Measurements from ENCODE around the gene BAIAP2. TPM values are rescaled to one million over a fixed set of nuclear protein-coding genes. Genes with fewer than 3 reads are reported as not detected.

BAIAP2 gene
- total and polyA plus RNA-seq, 10 of the 15 experiments (the other 5 are each of a cell fraction or from before 2014, with no cell fraction given) = 0.15 to 1.2 (median 0.46) TPM; not detected in 2

DNA sequence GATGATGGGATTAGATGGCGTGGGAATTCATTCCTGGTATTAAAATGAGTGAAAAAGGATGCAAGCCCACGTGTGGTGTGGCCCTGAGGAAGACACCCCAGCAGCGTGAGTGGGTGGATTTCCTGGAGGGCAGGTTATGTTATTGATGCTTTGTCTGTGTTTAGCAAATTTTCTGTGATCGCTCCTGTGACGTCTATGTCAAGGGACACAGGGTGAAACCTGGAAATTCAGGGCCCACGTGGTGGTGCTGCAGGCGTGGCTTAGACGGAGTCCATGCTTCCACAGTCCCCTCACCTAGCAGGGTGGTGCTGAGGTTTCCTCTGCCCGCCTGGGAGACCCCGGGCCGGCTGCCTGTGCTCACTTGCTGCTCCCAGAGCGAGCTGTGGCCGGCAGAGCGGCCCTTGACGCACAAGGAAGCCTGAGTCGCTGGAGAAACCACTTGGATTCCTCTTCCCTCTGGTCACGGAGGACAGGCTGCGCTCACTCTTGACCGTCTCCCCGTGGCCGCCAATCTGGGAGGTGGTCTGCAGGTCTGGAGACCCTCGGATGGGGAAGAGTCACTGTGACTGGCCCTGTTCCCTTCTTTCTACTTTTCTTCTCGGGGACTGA lies 23.4 kb downstream of the BAIAP2 start:
- H3K36me3 ChIP-seq (ENCODE audit: control insufficient read depth in 2 of 2, insufficient read depth in 2 of 2, low read length in 1 of 2) = no peaks in the 10 kb centered on the region
- BruUV-seq (replicated peaks) = no TSS peak
- in situ Hi-C loops (cut with MboI) = no loop called here

More for the DNA sequence above, 23.4 kb downstream of the BAIAP2 start:
- Histone ChIP-seq H3K27ac (ENCODE audit: control insufficient read depth, insufficient read depth) (no peak overlapping the region), H3K4me1 (ENCODE audit: control insufficient read depth, insufficient read depth, low read length) (no peaks in the 10 kb centered on the region), H3K9me3 (replicated peaks; ENCODE audit: control insufficient read depth, insufficient read depth, low read length) (no peaks in the 10 kb centered on the region), H3K27me3 (replicated peaks in 1 of 2; ENCODE audit: control insufficient read depth in 2 of 2, insufficient read depth in 2 of 2, low read length in 1 of 2) (peaks cover 0 to 3% of the 10 kb centered on the region in 2 experiments; a peak in 1 of 4 replicates), H2AFZ (ENCODE audit: control insufficient read depth, low read depth, low read length) (no peak overlapping the region), H3K9ac (ENCODE audit: control insufficient read depth, insufficient read depth, low read length) (no peak overlapping the region), H3K79me2 (ENCODE audit: control insufficient read depth, insufficient read depth, low read length) (no peaks in the 10 kb centered on the region), H4K20me1 (ENCODE audit: control insufficient read depth, insufficient read depth) (0 out of 2 replicates have a peak, but pooled peaks cover 3% of the 10 kb centered on the region), H3K4me3 (no peak overlapping the region), H3K4me2 (ENCODE audit: control insufficient read depth, insufficient read depth) (no peak overlapping the region)
- 29% methylated on average over 23 of the region's 23 CpGs for WGBS (ENCODE audit: insufficient coverage, insufficient replicate concordance, low lambda C conversion rate, missing lambda C conversion rate)
- ChIA-PET POLR2A (no interaction called here), CTCF (no interaction called here), RAD21 (ENCODE audit: unreplicated experiment) (no interaction called here), SMC1A (ENCODE audit: uncharacterized antibody, unreplicated experiment) (interaction anchor here (0.9 kb wide), 1 partner anchor 9 kb away, joined by 3 read pairs; no protein-coding TSS in a partner anchor)
- no peak for FAIRE-seq
- ATAC-seq = no peak
- DNase-seq (ENCODE audit: low read depth, low spot score) = no peak
- intact Hi-C loops (cut with micrococcal nuclease; ENCODE audit: unreplicated experiment) = no loop called here
- no peak for TF ChIP-seq NBN (IDR thresholded peaks at IDR 0.05)
- no peak for TF ChIP-seq CREM (IDR thresholded peaks at IDR 0.05; ENCODE audit: low read depth)
- no peak for TF ChIP-seq RBBP5 (conservative IDR thresholded peaks at IDR 0.05)
- TF ChIP-seq SMAD5 (IDR thresholded peaks at IDR 0.05; ENCODE audit: low read depth) = no peak
- TF ChIP-seq, protein P1, sequence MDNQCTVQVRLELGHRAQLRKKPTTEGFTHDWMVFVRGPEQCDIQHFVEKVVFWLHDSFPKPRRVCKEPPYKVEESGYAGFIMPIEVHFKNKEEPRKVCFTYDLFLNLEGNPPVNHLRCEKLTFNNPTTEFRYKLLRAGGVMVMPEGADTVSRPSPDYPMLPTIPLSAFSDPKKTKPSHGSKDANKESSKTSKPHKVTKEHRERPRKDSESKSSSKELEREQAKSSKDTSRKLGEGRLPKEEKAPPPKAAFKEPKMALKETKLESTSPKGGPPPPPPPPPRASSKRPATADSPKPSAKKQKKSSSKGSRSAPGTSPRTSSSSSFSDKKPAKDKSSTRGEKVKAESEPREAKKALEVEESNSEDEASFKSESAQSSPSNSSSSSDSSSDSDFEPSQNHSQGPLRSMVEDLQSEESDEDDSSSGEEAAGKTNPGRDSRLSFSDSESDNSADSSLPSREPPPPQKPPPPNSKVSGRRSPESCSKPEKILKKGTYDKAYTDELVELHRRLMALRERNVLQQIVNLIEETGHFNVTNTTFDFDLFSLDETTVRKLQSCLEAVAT (IDR thresholded peaks at IDR 0.05) = no peak
- no peak for TF ChIP-seq MEF2A (IDR thresholded peaks at IDR 0.05; ENCODE audit: insufficient read depth, low read depth, low read length)
- no peak for TF ChIP-seq HDGF (IDR thresholded peaks at IDR 0.05)
- TF ChIP-seq NR2F1 (conservative IDR thresholded peaks at IDR 0.05) = no peak
- no peak for TF ChIP-seq KDM1A (IDR thresholded peaks at IDR 0.05; ENCODE audit: borderline replicate concordance)
- TF ChIP-seq, protein P2, sequence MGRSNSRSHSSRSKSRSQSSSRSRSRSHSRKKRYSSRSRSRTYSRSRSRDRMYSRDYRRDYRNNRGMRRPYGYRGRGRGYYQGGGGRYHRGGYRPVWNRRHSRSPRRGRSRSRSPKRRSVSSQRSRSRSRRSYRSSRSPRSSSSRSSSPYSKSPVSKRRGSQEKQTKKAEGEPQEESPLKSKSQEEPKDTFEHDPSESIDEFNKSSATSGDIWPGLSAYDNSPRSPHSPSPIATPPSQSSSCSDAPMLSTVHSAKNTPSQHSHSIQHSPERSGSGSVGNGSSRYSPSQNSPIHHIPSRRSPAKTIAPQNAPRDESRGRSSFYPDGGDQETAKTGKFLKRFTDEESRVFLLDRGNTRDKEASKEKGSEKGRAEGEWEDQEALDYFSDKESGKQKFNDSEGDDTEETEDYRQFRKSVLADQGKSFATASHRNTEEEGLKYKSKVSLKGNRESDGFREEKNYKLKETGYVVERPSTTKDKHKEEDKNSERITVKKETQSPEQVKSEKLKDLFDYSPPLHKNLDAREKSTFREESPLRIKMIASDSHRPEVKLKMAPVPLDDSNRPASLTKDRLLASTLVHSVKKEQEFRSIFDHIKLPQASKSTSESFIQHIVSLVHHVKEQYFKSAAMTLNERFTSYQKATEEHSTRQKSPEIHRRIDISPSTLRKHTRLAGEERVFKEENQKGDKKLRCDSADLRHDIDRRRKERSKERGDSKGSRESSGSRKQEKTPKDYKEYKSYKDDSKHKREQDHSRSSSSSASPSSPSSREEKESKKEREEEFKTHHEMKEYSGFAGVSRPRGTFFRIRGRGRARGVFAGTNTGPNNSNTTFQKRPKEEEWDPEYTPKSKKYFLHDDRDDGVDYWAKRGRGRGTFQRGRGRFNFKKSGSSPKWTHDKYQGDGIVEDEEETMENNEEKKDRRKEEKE (IDR thresholded peaks at IDR 0.05) = no peak
- TF ChIP-seq, protein P3, sequence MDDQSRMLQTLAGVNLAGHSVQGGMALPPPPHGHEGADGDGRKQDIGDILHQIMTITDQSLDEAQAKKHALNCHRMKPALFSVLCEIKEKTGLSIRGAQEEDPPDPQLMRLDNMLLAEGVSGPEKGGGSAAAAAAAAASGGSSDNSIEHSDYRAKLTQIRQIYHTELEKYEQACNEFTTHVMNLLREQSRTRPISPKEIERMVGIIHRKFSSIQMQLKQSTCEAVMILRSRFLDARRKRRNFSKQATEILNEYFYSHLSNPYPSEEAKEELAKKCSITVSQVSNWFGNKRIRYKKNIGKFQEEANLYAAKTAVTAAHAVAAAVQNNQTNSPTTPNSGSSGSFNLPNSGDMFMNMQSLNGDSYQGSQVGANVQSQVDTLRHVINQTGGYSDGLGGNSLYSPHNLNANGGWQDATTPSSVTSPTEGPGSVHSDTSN (IDR thresholded peaks at IDR 0.05; ENCODE audit: insufficient replicate concordance, low read depth, low read length) = no peak
- TF ChIP-seq NR2C1 (IDR thresholded peaks at IDR 0.05) = no peak
- TF ChIP-seq NR2C2 (IDR thresholded peaks at IDR 0.05; ENCODE audit: borderline replicate concordance, control insufficient read depth, insufficient read length, low read depth) = no peak
- TF ChIP-seq YY1 (IDR thresholded peaks at IDR 0.05; ENCODE audit: low read depth, low read length) = no peak
- TF ChIP-seq SIN3A (IDR thresholded peaks at IDR 0.05; ENCODE audit: low read depth, low read length) = no peak
- no peak for TF ChIP-seq RCOR1 (conservative IDR thresholded peaks at IDR 0.05; ENCODE audit: low read depth, low read length)
- TF ChIP-seq, protein P4, sequence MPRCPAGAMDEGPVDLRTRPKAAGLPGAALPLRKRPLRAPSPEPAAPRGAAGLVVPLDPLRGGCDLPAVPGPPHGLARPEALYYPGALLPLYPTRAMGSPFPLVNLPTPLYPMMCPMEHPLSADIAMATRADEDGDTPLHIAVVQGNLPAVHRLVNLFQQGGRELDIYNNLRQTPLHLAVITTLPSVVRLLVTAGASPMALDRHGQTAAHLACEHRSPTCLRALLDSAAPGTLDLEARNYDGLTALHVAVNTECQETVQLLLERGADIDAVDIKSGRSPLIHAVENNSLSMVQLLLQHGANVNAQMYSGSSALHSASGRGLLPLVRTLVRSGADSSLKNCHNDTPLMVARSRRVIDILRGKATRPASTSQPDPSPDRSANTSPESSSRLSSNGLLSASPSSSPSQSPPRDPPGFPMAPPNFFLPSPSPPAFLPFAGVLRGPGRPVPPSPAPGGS (IDR thresholded peaks at IDR 0.05; ENCODE audit: borderline replicate concordance, insufficient read depth, low read depth, low read length, poor library complexity, severe bottlenecking) = no peak
- TF ChIP-seq RFX5 (IDR thresholded peaks at IDR 0.05; ENCODE audit: low read depth, low read length) = no peak
